MV-4-11 (cell line): ENCODE data around the gene GRID2.

Source experiments
- DNase-seq: peaks from one replicate; lab custom pipeline; 2025; lab: John Stamatoyannopoulos, UW

Gene GRID2

GRCh38 chr4:93092765-93093164, 789.0 kb downstream of the GRID2 start:
- no peak for DNase-seq

DNA sequence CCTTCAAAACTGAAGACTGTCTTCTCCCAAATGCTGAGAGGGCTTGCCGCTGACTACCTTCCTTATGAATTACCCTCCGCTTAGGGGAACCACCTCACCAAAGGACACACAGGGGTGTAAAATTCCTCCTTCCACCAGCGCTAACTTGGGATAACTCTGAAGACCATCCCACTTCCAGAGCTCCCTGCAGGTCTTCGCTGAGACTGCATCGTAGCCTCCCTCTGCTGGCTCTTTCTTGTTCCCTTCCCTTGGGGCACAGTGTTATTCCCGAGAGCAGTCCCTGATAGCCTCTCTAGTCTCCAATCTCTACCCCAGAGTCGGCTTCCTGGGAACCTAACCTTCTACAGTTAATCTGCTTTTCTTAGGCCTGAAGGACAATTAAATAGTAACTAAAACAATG, 799.3 kb downstream of the GRID2 start:
- no peak for DNase-seq

DNA sequence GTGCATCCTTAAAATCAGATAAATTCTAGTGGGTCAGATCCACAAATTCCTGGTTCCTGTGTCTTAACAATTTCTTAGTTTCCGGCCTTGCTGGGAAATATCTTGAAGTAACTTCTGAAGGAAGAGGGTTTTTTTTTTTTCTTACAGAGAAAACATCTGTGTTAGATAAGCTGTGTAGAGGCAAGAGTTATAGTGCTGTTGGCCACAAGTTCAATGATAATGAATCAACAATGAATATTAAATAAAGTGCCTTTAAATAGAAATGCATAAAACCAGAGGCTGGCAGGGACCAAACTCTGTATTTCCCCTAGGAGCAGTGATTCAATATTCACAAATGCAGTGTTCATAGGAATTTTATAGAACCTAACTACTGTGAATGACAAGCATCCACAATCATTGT, 812.9 kb downstream of the GRID2 start:
- no peak for DNase-seq

DNA sequence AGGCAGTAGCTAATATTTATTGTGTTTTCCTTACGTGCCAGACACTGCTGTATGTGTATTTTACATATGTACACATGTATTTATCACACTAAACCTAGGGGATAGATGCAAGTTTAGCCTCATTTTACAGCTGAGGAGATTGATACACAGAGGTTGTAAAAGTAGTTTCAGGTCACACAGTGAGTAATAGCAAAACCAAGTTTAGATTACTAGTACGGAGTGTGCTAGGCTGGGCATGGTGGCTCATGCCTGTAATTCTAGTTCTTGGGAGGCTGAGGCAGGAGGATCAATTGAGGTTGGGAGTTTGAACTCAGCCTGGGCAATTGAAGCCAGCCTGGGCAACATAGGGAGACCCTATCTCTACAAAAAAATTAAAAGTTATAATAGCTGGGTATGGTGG, 823.7 kb downstream of the GRID2 start:
- DNase-seq, result no peak

- DNase-seq, result no peak
These were observed 828.9 kb downstream of the GRID2 start for GRCh38 chr4:93132631-93133030.

DNA sequence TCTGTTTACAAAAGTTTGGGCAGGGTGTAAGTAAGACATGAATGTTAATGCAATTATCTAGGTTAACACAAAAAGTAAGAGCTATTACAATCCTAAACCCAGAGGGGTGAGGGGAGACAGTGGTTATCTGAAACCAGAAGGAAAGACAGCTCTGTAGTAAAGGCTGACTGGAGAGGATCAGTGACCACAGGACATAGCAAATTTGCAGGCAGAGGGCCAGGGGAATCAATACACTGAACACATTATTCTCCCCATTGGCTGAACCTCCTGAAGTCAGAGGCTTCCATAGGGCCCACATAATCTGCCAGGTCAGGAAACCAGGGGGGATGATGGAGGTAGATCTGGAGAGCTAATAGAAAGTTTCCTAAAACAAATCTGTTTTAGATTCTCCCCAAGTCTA, 835.4 kb downstream of the GRID2 start:
- no peak for DNase-seq

DNA sequence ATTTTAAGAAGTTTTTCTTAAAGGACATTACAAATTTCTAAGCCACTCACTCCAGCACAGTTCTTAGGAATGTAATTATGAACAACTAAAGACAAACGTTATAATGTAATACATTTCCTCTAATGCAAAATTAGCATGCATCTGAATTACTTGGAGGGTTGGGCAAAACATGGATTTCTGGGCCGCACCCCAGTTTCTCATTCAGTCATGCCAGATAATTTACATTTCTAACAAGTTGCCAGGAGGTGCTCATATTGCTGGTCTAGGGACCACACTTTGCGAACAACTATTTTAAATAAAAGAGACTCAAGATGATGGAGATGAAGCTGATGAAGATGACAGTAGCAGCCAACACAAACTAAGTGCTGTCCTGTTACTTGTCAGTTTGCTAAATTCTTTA, 840.1 kb downstream of the GRID2 start:
- DNase-seq, result no peak

GRCh38 chr4:93144644-93145043, 840.9 kb downstream of the GRID2 start:
- no peak for DNase-seq

GRCh38 chr4:93147524-93148212, 843.9 kb downstream of the GRID2 start:
- no peak for DNase-seq

DNA sequence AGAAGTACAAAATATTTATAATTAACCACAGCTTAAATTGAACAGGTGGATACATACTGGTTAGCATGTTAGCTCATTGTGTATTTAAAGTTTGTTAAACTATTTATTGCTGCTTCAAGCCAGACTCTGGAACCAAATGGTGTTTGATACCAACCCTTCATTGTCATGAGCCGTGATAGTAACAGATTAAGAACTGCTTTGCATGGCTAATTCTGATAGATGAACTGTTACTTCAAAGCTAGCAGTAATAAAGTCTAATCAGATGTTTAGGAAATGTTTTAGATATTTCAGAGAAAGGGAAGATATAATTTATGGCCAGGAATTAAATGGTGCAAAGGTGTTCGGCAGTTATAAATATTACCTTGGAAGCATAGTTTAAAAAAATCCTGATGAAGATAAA, 848.7 kb downstream of the GRID2 start:
- no peak for DNase-seq

- DNase-seq, result no peak
These were observed 854.2 kb downstream of the GRID2 start for GRCh38 chr4:93157986-93158385.

GRCh38 chr4:93168053-93168452, 864.3 kb downstream of the GRID2 start:
- no peak for DNase-seq

GRCh38 chr4:93169966-93170365, 866.2 kb downstream of the GRID2 start:
- DNase-seq, result no peak

- no peak for DNase-seq
These were observed 870.8 kb downstream of the GRID2 start for GRCh38 chr4:93174598-93174997.

GRCh38 chr4:93178279-93178678, 874.5 kb downstream of the GRID2 start:
- DNase-seq, result no peak

DNA sequence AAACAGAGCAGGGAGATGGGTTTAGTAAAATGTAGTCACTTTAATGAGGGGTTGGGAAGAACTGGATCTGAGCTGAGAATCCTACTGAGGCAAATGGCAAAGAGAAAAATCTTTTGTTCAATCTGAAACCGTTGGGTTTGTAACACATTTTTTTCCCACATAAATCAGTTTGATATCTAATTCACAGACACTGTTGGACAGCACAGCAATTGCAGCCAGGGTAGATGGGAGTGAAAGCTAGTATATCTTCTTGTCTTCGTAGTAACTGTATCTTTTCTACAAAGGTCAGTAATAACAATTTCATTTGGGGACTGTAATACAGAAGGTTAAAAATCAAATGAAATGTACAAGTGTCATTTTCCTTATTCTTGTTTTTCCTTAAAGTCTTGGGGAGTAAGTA, 875.3 kb downstream of the GRID2 start:
- no peak for DNase-seq

DNA sequence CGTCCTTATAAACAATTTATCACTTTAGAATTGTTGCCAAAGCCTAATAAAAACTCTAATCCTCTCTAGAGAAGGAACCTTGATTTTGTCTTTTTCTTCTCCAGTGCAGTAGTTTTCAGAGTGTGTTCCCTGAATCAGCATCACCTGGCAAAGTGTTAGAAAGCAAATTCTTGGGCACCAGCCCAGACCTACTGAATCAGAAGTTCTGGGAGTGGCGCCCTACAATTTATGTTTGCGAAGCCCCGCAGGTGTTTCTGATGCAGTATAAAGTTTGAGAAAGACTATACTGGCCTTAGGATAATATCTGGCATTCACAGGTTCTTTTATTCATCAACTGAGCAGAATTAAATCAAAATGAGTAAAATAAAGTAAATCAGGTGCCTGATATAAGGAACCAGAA, 879.0 kb downstream of the GRID2 start:
- no peak for DNase-seq

- no peak for DNase-seq
These were observed 879.8 kb downstream of the GRID2 start for GRCh38 chr4:93183576-93183975.

- DNase-seq, result no peak
These were observed 880.3 kb downstream of the GRID2 start for GRCh38 chr4:93184053-93184452.

- DNase-seq, result no peak
These were observed 883.1 kb downstream of the GRID2 start for GRCh38 chr4:93186846-93187245.

GRCh38 chr4:93187466-93187865, 883.7 kb downstream of the GRID2 start:
- no peak for DNase-seq

- no peak for DNase-seq
These were observed 884.1 kb downstream of the GRID2 start for GRCh38 chr4:93187892-93188291.

GRCh38 chr4:93199492-93199891, 895.7 kb downstream of the GRID2 start:
- no peak for DNase-seq

GRCh38 chr4:93201471-93202096, 897.8 kb downstream of the GRID2 start:
- DNase-seq, result no peak
